NCI-H2227 treated with DMSO at 0.1 percent for 48 hours (cell line): ENCODE data around the gene SLC38A11.
A peak's percentile ranks its signal among the peaks of the same experiment; 100 is the strongest.
"Not testable (repeated sequence)": the region's sequence is repeated elsewhere in the genome, so short reads cannot be mapped to it uniquely, and the experiment has no call there.

Experiments
- DNase-seq: peaks from one replicate; lab custom pipeline; 2025; lab: John Stamatoyannopoulos, UW

The SLC38A11 gene

GRCh38 chr2:164877927-164878326 lies 77.4 kb downstream of the SLC38A11 start:
- no peak for DNase-seq

GRCh38 chr2:164877169-164877568 lies 78.2 kb downstream of the SLC38A11 start:
- DNase-seq = no peak

- no peak for DNase-seq
Measured at GRCh38 chr2:164875334-164876205, 79.8 kb downstream of the SLC38A11 start.

- DNase-seq = no peak
Measured at GRCh38 chr2:164873210-164873908, 82.0 kb downstream of the SLC38A11 start.

- DNase-seq = no peak
Measured at GRCh38 chr2:164871404-164871803, 83.9 kb downstream of the SLC38A11 start.

- no peak for DNase-seq
Measured at GRCh38 chr2:164869420-164869772, 85.9 kb downstream of the SLC38A11 start.

GRCh38 chr2:164868563-164869419 lies 86.5 kb downstream of the SLC38A11 start:
- no peak for DNase-seq

- no peak for DNase-seq
Measured at GRCh38 chr2:164867779-164868397, 87.4 kb downstream of the SLC38A11 start.

GRCh38 chr2:164866381-164866780 lies 88.9 kb downstream of the SLC38A11 start:
- DNase-seq = not testable (repeated sequence)

GRCh38 chr2:164860694-164861042 lies 94.7 kb downstream of the SLC38A11 start:
- DNase-seq = no peak

- not testable (repeated sequence) for DNase-seq
Measured at GRCh38 chr2:164859906-164860693, 95.2 kb downstream of the SLC38A11 start.

- no peak for DNase-seq
Measured at GRCh38 chr2:164859251-164859818, 96.0 kb downstream of the SLC38A11 start.

GRCh38 chr2:164852086-164852485 lies 103.2 kb downstream of the SLC38A11 start:
- DNase-seq = no peak

GRCh38 chr2:164850235-164850634 lies 105.1 kb downstream of the SLC38A11 start:
- DNase-seq = no peak

GRCh38 chr2:164849506-164849905 lies 105.8 kb downstream of the SLC38A11 start:
- no peak for DNase-seq

GRCh38 chr2:164847981-164848741 lies 107.2 kb downstream of the SLC38A11 start:
- DNase-seq = peak; percentile 30

GRCh38 chr2:164847291-164847690 lies 108.0 kb downstream of the SLC38A11 start:
- no peak for DNase-seq

- DNase-seq = no peak
Measured at GRCh38 chr2:164846276-164846675, 109.0 kb downstream of the SLC38A11 start.
